Uterus (tissue), 2 donors: ENCODE measurements around the gene GALNT4.
A peak's percentile ranks its signal among the peaks of the same experiment; 100 is the strongest.

ENCODE experiments used
- CTCF ChIP-seq, 4 experiments: fragments of 200-600 bp in 2 of 4; fragments of 450-650 bp in 2 of 4; sonication (generic) in 2 of 4; IDR thresholded peaks; one replicate each; pipeline ENCODE4 v1.5.1; 2016 to 2019; ENCODE audit warnings: antibody characterized with exemption in 4 of 4, mild to moderate bottlenecking in 2 of 4, moderate library complexity in 1 of 4
- POLR2A ChIP-seq, 2 donors: fragments of 450-650 bp; IDR thresholded peaks; one replicate each; pipeline ENCODE4 v1.6.1; 2016; ENCODE audit warnings: antibody characterized with exemption in 2 of 2, mild to moderate bottlenecking in 1 of 2, moderate library complexity in 1 of 2

- peak in 1 of 4 experiments; percentile 4 for TF ChIP-seq CTCF (IDR thresholded peaks at IDR 0.05)
- TF ChIP-seq POLR2A (IDR thresholded peaks at IDR 0.05): no peak
Observed at GRCh38 chr12:89525305-89525823, 768 bp upstream of the GALNT4 start.
